GM12864 (cell line): Measurements from ENCODE around the gene ZNF638.

ENCODE experiments used
- DNase-seq: peaks from one replicate; pipeline ENCODE4 v3.0.0-alpha.2; 2011; ENCODE audit warnings: low read depth
- H3K4me3 ChIP-seq: 2 replicates; pipeline ENCODE4 v1.5.1; 2011; ENCODE audit warnings: mild to moderate bottlenecking, low read depth, low read length, control low read depth
- TF ChIP-seq, protein P1 (sequence below): IDR thresholded peaks from 2 replicates; pipeline ENCODE4 v1.5.1; 2011; ENCODE audit warnings: low read depth, mild to moderate bottlenecking, moderate library complexity, low read length, control low read depth, inconsistent platforms; ENCODE audit errors: missing control alignments

Gene ZNF638

DNA sequence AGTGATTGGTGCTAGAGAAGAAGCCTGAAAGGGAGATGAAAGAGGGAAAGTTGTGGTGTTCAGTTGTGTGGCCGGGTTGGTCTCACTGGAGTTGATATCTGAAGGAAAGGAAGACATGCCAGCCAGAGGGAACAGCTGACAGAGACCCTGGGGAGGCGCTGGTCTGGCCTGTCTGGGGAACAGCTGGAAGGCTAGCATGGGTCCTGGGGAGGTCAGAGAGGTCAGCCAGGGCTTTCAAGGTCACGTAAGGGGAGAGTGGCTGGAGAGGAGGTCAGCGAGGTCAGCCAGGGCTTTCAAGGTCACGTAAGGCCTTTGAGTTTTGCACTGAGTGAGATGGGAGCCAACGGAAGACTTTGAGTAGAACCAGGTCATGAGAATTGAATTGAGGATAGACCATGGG is 132.8 kb downstream of the ZNF638 start:
- no peak overlapping the region for H3K4me3 ChIP-seq
- TF ChIP-seq, protein P1, sequence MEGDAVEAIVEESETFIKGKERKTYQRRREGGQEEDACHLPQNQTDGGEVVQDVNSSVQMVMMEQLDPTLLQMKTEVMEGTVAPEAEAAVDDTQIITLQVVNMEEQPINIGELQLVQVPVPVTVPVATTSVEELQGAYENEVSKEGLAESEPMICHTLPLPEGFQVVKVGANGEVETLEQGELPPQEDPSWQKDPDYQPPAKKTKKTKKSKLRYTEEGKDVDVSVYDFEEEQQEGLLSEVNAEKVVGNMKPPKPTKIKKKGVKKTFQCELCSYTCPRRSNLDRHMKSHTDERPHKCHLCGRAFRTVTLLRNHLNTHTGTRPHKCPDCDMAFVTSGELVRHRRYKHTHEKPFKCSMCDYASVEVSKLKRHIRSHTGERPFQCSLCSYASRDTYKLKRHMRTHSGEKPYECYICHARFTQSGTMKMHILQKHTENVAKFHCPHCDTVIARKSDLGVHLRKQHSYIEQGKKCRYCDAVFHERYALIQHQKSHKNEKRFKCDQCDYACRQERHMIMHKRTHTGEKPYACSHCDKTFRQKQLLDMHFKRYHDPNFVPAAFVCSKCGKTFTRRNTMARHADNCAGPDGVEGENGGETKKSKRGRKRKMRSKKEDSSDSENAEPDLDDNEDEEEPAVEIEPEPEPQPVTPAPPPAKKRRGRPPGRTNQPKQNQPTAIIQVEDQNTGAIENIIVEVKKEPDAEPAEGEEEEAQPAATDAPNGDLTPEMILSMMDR = no peak
- no peak for DNase-seq

DNA sequence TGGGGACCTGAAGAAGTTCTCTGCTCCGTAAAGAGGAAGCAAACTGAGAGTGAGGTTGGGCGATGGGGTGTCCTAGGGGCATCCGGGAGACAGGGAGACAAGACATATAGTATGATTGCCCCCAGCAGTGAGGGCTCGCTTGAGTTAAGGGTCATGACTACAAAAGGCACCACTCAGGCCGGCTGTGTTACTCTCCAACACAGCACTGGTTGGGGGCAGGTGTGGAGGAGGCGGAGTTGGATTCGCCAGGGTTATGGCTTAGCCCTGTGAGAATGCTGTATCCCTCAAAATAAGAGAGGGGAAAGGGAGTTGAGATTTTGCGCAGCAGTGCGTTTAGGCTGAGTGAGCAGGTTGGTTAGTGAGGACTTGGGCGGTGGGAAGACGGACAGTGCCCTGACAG is 133.8 kb downstream of the ZNF638 start:
- TF ChIP-seq, protein P1 = no peak
- no peak overlapping the region for H3K4me3 ChIP-seq
- DNase-seq = no peak

DNA sequence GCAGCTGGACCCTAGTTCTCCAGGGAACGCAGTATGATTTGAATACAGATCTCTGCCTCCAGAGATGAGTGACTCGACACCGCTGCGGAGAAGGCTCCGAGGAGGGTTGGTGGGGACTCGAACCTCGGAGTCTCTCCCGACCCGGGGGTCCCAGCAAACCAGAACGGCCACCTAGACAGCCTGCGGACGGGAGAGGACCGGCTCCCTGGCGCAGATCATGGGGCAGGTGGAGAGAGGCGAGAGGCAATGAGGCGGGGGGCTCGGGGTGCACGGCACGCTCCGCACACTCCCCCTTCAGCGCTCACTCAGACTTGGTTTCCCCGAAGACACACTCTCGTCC is 134.3 kb downstream of the ZNF638 start:
- H3K4me3 ChIP-seq = no peak overlapping the region; the same call in 1 of the 2 replicates
- no peak for DNase-seq
- TF ChIP-seq, protein P1 = no peak

DNA sequence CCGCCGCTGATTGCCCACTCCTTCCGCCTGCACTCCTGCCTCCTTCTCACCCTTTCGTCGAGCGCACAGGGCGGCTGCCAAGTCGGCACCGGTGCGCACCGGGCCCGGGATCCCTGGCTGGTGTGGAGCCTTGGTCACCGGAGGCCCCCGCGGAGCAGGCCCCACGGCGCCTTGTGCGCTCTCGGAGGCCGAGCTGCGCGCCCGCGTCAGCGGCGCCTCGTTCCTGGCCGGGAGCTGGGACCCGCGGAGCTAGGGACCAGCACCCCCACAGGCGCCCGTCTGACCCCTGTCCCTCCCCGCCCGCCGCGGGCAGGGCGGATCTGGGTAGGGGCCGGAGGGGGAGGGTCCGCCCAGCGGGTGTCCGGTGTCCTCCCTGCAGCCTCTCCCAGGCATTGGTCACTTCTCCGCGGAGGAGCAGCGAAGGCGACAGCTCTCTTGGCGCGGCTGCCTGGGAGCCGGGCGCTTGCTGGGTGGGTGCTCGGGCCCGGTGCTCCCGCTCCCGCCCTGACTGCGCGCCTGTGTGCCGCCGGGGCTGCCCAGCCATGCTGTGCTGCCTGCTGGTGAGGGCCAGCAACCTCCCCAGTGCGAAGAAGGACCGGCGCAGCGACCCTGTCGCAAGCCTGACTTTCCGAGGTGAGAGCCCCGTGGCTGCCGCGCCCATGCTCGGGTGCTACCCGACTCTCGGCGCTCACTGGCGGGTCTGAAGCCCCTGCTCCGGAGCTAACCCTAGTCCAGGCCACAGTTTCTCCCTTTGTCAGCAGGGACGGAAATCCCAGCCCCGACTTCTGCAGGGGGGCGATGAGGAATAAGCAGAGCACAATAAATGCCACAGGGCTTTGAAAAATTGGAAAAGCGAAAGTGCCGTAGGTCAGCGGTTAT is 135.0 kb downstream of the ZNF638 start:
- TF ChIP-seq, protein P1 = no peak
- H3K4me3 ChIP-seq = peak overlapping the region; percentile 41
- DNase-seq = no peak

DNA sequence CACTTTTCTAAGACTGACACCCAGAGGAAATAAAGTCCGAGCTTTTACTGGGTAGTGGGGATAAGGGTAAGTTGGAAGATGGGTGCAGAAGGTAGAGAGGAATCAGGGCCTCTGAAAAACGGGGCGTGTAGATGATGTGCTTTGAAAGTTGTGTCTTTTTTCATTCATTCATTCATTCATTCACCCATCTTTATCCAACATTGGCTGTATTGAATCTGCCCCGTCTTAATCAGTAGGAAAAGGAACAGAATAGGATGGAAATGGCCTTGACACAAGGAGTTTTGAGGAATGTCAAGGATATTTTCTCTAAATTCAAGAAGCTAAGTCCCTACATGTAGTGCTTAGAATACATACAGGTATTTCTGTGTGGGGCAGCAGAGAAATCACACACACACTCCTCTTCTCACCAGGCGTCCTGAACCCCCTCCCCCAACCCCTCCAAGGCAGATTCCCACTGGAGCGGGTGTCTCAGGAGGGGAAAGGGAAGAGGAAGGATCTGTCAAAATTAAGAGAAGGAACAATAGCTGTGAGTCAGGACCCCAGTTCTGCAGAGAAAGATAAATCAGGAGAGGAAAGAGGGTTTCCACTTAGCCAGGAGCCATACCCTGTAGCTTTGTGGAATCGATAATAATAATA is 135.7 kb downstream of the ZNF638 start:
- TF ChIP-seq, protein P1 = no peak
- DNase-seq = no peak
- peak overlapping the region; percentile 41 for H3K4me3 ChIP-seq

DNA sequence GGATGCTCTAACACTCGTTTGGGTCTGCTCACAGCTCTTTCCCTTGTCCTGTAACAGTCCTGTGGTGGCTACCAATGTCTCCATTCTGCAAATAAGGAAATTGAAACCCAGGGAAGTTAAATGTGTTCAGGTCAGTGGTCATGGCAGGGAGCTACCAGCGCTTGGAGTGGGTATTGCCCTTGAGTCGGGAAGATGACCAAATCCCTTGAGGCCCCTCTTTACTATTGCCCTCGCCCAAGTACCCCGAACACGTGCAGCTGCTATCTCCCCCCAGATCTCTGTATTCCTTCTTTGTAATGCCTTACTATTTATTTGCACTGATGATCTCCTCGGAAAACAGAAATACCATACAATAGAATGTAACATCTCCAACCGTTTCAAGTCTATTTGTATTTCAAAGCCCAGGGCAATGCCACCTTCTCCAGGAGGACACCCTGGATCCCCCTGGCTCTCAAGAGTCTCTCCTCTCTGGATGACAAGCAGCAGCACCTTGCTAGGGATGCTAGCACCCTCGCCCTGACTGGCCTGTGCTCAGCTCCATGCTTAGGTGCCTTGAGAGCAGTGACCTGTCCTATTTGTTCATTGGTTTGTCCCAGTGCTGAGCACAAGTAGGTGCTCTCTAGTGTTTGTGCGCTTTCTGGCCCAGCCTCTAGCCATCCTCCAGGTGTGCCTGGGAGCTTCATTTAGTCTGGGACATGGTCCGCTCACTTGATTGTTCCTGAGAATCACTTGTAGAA is 136.9 kb downstream of the ZNF638 start:
- DNase-seq = no peak
- TF ChIP-seq, protein P1 = no peak
- H3K4me3 ChIP-seq = no peak overlapping the region
